ENCODE results near the gene YIPF1.

YIPF1 gene

DNA sequence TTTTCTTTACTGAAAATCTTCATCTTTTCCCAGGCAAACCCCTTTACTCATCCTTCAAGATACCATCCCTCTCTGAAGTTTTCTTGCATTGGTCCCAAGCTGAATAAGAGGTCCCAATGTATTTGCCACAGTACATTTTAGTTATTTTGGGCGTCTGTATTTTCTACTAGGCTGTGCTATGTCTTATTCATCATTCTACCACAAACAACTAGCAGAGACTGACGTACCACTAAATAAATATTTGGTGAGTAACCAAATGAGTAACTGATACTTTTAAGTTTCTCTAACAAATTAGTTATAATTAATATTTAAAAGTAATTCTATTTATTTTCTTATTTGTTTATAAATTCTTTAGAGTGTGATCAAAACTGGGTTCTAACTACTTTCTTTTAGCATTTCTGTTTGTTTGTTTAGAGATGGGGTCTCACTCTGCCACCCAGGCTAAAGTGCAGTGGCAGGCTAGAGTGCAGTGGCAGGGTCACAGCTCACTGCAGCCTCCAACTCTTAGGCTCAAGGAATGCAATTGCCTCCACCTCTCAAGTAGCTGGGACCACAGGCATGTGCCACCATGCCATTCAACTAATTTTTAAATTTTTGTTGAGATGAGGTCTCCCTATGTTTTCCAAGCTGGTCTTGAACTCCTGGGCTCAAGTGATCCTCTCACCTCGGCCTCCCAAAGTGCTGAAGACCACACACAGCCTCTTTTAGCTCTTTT lies 84.6 kb downstream of the YIPF1 start:
- no peak overlapping the region for H3K9ac ChIP-seq (ENCODE audit: insufficient read length, low read depth)
- H3K27me3 ChIP-seq (ENCODE audit: insufficient read depth, insufficient read length) = no peaks in the 10 kb centered on the region
- DNase-seq (ENCODE audit: low read depth, low spot score) = no peak
- no peaks in the 10 kb centered on the region for H3K9me3 ChIP-seq (ENCODE audit: insufficient read depth, low read length)
- TF ChIP-seq SUZ12 (IDR thresholded peaks at IDR 0.05; ENCODE audit: extremely low read depth, insufficient read depth, insufficient read length) = no peak
- TF ChIP-seq ZNF274 (IDR thresholded peaks at IDR 0.05; ENCODE audit: low read depth, low read length) = no peak
- TF ChIP-seq YY1 (IDR thresholded peaks at IDR 0.05; ENCODE audit: insufficient read depth, insufficient read length) = no peak
- no peak overlapping the region for H3K4me3 ChIP-seq (ENCODE audit: insufficient read length, low read depth)
- no peaks in the 10 kb centered on the region for H3K4me1 ChIP-seq (ENCODE audit: insufficient read depth, insufficient read length)
- peaks cover 77% of the 10 kb centered on the region for H3K36me3 ChIP-seq (ENCODE audit: insufficient read depth, insufficient read length, low read length)

GRCh38 chr1:53804181-53804580 lies 85.4 kb downstream of the YIPF1 start:
- H3K9me3 ChIP-seq (ENCODE audit: insufficient read depth, low read length) = no peaks in the 10 kb centered on the region
- TF ChIP-seq SUZ12 (IDR thresholded peaks at IDR 0.05; ENCODE audit: extremely low read depth, insufficient read depth, insufficient read length) = no peak
- no peak for TF ChIP-seq YY1 (IDR thresholded peaks at IDR 0.05; ENCODE audit: insufficient read depth, insufficient read length)
- TF ChIP-seq ZNF274 (IDR thresholded peaks at IDR 0.05; ENCODE audit: low read depth, low read length) = no peak
- no peaks in the 10 kb centered on the region for H3K4me1 ChIP-seq (ENCODE audit: insufficient read depth, insufficient read length)
- no peak overlapping the region for H3K4me3 ChIP-seq (ENCODE audit: insufficient read length, low read depth)
- DNase-seq (ENCODE audit: low read depth, low spot score) = no peak
- H3K9ac ChIP-seq (ENCODE audit: insufficient read length, low read depth) = no peak overlapping the region
- peaks cover 82% of the 10 kb centered on the region for H3K36me3 ChIP-seq (ENCODE audit: insufficient read depth, insufficient read length, low read length)
- H3K27me3 ChIP-seq (ENCODE audit: insufficient read depth, insufficient read length) = no peaks in the 10 kb centered on the region

Measured in NT2/D1 (cell line).